Measurements from ENCODE around the gene KLK2. TPM values are rescaled to one million over a fixed set of nuclear protein-coding genes. Genes with fewer than 3 reads are reported as not detected.

KLK2 gene
- total RNA-seq, 4 donors from 2014 or later: not detected

- WGBS, 2 donors: 67 to 70% methylated on average over 3 of the region's 3 CpGs
- Histone ChIP-seq H3K27me3 (peaks cover 0 to 80% (median 0%) of the 10 kb centered on the region in 4 donors), H3K4me1 (no peaks in the 10 kb centered on the region), H3K9me3 (no peaks in the 10 kb centered on the region), H3K27ac (no peak overlapping the region), H3K36me3 (no peaks in the 10 kb centered on the region), H3K4me3 (no peak overlapping the region)
- TF ChIP-seq POLR2A (IDR thresholded peaks at IDR 0.05) (no peak), CTCF (IDR thresholded peaks at IDR 0.05) (no peak)
- intact Hi-C loops (cut with DNase I): no loop called here
- DNase-seq: no peak
These were observed 8.9 kb downstream of the KLK2 start for GRCh38 chr19:50882188-50882587.

- Histone ChIP-seq H3K36me3 (no peaks in the 10 kb centered on the region), H3K4me3 (no peak overlapping the region), H3K9me3 (no peaks in the 10 kb centered on the region), H3K27ac (no peak overlapping the region), H3K27me3 (peaks cover 0 to 73% (median 0%) of the 10 kb centered on the region in 4 donors), H3K4me1 (no peaks in the 10 kb centered on the region)
- no peak for DNase-seq
- 45 to 61% methylated on average over 3 of the region's 3 CpGs for WGBS, 2 donors
- no peak for TF ChIP-seq POLR2A (IDR thresholded peaks at IDR 0.05)
- TF ChIP-seq CTCF (IDR thresholded peaks at IDR 0.05): no peak
- intact Hi-C loops (cut with DNase I): no loop called here
These were observed 16.4 kb downstream of the KLK2 start for GRCh38 chr19:50889638-50890037.

- Histone ChIP-seq H3K4me1 (no peaks in the 10 kb centered on the region), H3K4me3 (no peak overlapping the region), H3K27ac (no peak overlapping the region), H3K27me3 (peaks cover 0 to 68% (median 0%) of the 10 kb centered on the region in 4 donors), H3K36me3 (no peaks in the 10 kb centered on the region), H3K9me3 (no peaks in the 10 kb centered on the region)
- intact Hi-C loops (cut with DNase I): no loop called here
- WGBS, 2 donors: 39 to 55% methylated on average over 5 of the region's 5 CpGs
- no peak for DNase-seq
- no peak for TF ChIP-seq POLR2A (IDR thresholded peaks at IDR 0.05)
- TF ChIP-seq CTCF (IDR thresholded peaks at IDR 0.05): no peak
These were observed 17.4 kb downstream of the KLK2 start for GRCh38 chr19:50890422-50891252.

- Histone ChIP-seq H3K9me3 (no peaks in the 10 kb centered on the region), H3K4me3 (no peak overlapping the region), H3K27ac (no peak overlapping the region), H3K27me3 (peaks cover 0 to 67% (median 0%) of the 10 kb centered on the region in 4 donors), H3K4me1 (peaks cover 0 to 2% (median 0%) of the 10 kb centered on the region in 3 donors), H3K36me3 (no peaks in the 10 kb centered on the region)
- DNase-seq: no peak
- intact Hi-C loops (cut with DNase I): no loop called here
- TF ChIP-seq POLR2A (IDR thresholded peaks at IDR 0.05) (no peak), CTCF (IDR thresholded peaks at IDR 0.05) (no peak)
- WGBS, 2 donors: 70 to 91% methylated on average over 5 of the region's 5 CpGs
These were observed 18.0 kb downstream of the KLK2 start for GRCh38 chr19:50891253-50891625.

- Histone ChIP-seq H3K4me3 (no peak overlapping the region), H3K4me1 (peaks cover 0 to 5% (median 0%) of the 10 kb centered on the region in 3 donors), H3K36me3 (no peaks in the 10 kb centered on the region), H3K9me3 (no peaks in the 10 kb centered on the region), H3K27ac (no peak overlapping the region), H3K27me3 (peaks cover 0 to 59% (median 0%) of the 10 kb centered on the region in 4 donors)
- intact Hi-C loops (cut with DNase I): no loop called here
- TF ChIP-seq POLR2A (IDR thresholded peaks at IDR 0.05): no peak
- no peak for TF ChIP-seq CTCF (IDR thresholded peaks at IDR 0.05)
- no peak for DNase-seq
- 91 to 92% methylated on average over 9 to 16 of the region's 18 CpGs for WGBS, 2 donors
These were observed 20.0 kb downstream of the KLK2 start for GRCh38 chr19:50893047-50893736.
